Prostate gland (tissue), 2 donors: ENCODE data around the gene MRTFB. TPM values are rescaled to one million over a fixed set of nuclear protein-coding genes. Genes with fewer than 3 reads are reported as not detected.

Source experiments
- DNase-seq: peaks from one replicate; pipeline ENCODE4 v3.0.0-alpha.2; 2019; ENCODE audit warnings: low spot score
- H3K27ac ChIP-seq, 2 donors: fragments of 200-600 bp; sonication (generic); 2 replicates each; pipeline ENCODE4 v1.5.1; 2017 to 2019
- H3K27me3 ChIP-seq: fragments of 200-600 bp; sonication (generic); replicated peaks from 2 replicates; pipeline ENCODE4 v1.5.1; 2019; ENCODE audit not compliant: insufficient read depth
- H3K36me3 ChIP-seq, 2 donors: fragments of 200-600 bp; sonication (generic); 1 replicate in 1 of 2; 2 replicates in 1 of 2; pipeline versions ENCODE4 v1.5.1 to v1.8.1; 2017 to 2019
- H3K4me1 ChIP-seq: fragments of 200-600 bp; sonication (generic); replicated peaks from 2 replicates; pipeline ENCODE4 v1.5.1; 2019
- H3K4me3 ChIP-seq, 2 donors: fragments of 200-600 bp; sonication (generic); 2 replicates each; pipeline ENCODE4 v1.5.1; 2017 to 2019
- H3K9me3 ChIP-seq: fragments of 200-600 bp; sonication (generic); 2 replicates; pipeline ENCODE4 v1.5.1; 2017
- POLR2A ChIP-seq: fragments of 450-650 bp; IDR thresholded peaks from one replicate; pipeline ENCODE4 v1.6.1; 2016; ENCODE audit warnings: antibody characterized with exemption, mild to moderate bottlenecking
- POLR2AphosphoS5 ChIP-seq: sonication (generic); formaldehyde crosslinking; IDR thresholded peaks from one replicate; pipeline ENCODE4 v1.6.1; 2017; ENCODE audit warnings: antibody characterized with exemption
- WGBS: methylation state at CpG from one replicate; pipeline ENCODE4 v1.1.5; 2018; 5-methylcytosine and 5-hydroxymethylcytosine counted together
- intact Hi-C: fragments of 100-400 bp; cut with DNase I; formaldehyde crosslinking; loops from one replicate; pipeline ENCODE4 v1.14.2; 2022
- total RNA-seq, 2 donors: library from RNA; depleted of rRNA; stranded (reverse); fragments of >200 nt; gene quantifications; one replicate each; pipeline ENCODE4 v1.1.0, GENCODE V29; 2016
- TF ChIP-seq, protein P1 (sequence below), 4 experiments: fragments of 200-600 bp in 2 of 4; fragments of 450-650 bp in 2 of 4; sonication (generic) in 2 of 4; IDR thresholded peaks; 1 replicate in 3 of 4; 2 replicates in 1 of 4; pipeline ENCODE4 v1.5.1; 2016 to 2019; ENCODE audit warnings: antibody characterized with exemption in 4 of 4, mild to moderate bottlenecking in 2 of 4, moderate library complexity in 2 of 4

The MRTFB gene
- total RNA-seq, 2 donors from 2014 or later = 46.5 to 102 TPM

GRCh38 chr16:14286368-14287230 is 215.5 kb downstream of the MRTFB start:
- Histone ChIP-seq H3K27me3 (no peaks in the 10 kb centered on the region), H3K27ac (peak overlapping the region; percentile 91 to 92), H3K4me1 (no peaks in the 10 kb centered on the region), H3K36me3 (no peaks in the 10 kb centered on the region), H3K9me3 (no peaks in the 10 kb centered on the region), H3K4me3 (peak overlapping the region; percentile 79 to 86)
- no peak for DNase-seq
- intact Hi-C loops = loop anchor here (5.0 kb wide), 2 partner anchors 241 to 364 kb away; partner anchors contain the start of gene ERCC4
- TF ChIP-seq, protein P1, sequence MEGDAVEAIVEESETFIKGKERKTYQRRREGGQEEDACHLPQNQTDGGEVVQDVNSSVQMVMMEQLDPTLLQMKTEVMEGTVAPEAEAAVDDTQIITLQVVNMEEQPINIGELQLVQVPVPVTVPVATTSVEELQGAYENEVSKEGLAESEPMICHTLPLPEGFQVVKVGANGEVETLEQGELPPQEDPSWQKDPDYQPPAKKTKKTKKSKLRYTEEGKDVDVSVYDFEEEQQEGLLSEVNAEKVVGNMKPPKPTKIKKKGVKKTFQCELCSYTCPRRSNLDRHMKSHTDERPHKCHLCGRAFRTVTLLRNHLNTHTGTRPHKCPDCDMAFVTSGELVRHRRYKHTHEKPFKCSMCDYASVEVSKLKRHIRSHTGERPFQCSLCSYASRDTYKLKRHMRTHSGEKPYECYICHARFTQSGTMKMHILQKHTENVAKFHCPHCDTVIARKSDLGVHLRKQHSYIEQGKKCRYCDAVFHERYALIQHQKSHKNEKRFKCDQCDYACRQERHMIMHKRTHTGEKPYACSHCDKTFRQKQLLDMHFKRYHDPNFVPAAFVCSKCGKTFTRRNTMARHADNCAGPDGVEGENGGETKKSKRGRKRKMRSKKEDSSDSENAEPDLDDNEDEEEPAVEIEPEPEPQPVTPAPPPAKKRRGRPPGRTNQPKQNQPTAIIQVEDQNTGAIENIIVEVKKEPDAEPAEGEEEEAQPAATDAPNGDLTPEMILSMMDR (IDR thresholded peaks at IDR 0.05) = no peak
- TF ChIP-seq POLR2AphosphoS5 (no peak), POLR2A (no peak)
- WGBS = 35% methylated on average over 31 of the region's 31 CpGs

GRCh38 chr16:14289692-14290340 is 218.7 kb downstream of the MRTFB start:
- no peaks in the 10 kb centered on the region for H3K36me3 ChIP-seq
- no peaks in the 10 kb centered on the region for H3K9me3 ChIP-seq
- H3K27ac ChIP-seq = no peak overlapping the region
- no peaks in the 10 kb centered on the region for H3K4me1 ChIP-seq
- 43% methylated on average over 9 of the region's 9 CpGs for WGBS
- no peaks in the 10 kb centered on the region for H3K27me3 ChIP-seq
- intact Hi-C loops = loop anchor here (5.0 kb wide), 2 partner anchors 237 to 368 kb away; partner anchors contain the start of gene ERCC4
- TF ChIP-seq POLR2AphosphoS5 = no peak
- TF ChIP-seq, protein P1 (IDR thresholded peaks at IDR 0.05) = peak in 1 of 4 experiments; percentile 25
- no peak for DNase-seq
- H3K4me3 ChIP-seq = no peak overlapping the region

DNA sequence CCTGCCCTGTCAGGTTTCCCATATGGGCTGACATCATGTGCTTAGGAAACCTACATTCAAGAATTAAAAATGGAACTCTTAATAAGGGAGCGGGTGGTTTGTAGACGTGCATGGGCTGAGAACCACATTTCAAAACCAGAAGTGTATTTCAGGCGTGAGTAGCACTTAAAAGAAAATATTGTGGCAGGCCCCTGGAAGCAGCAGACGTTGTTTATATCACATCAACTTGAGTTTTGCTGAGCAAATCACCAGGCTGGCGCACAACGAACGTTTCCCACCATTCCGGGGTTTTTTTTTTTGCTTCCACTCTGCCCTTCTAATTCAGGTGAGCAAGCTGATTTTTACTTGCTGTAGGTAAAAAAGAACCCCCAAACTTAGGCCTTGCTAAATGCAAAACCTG is 220.2 kb downstream of the MRTFB start:
- no peaks in the 10 kb centered on the region for H3K36me3 ChIP-seq
- H3K9me3 ChIP-seq = no peaks in the 10 kb centered on the region
- 82% methylated on average over 8 of the region's 8 CpGs for WGBS
- no peaks in the 10 kb centered on the region for H3K4me1 ChIP-seq
- intact Hi-C loops = no loop called here
- H3K27me3 ChIP-seq = no peaks in the 10 kb centered on the region
- no peak for DNase-seq
- no peak overlapping the region for H3K4me3 ChIP-seq
- TF ChIP-seq, protein P1 (IDR thresholded peaks at IDR 0.05) = no peak
- TF ChIP-seq POLR2AphosphoS5 = no peak
- TF ChIP-seq POLR2A = no peak
- H3K27ac ChIP-seq = no peak overlapping the region

DNA sequence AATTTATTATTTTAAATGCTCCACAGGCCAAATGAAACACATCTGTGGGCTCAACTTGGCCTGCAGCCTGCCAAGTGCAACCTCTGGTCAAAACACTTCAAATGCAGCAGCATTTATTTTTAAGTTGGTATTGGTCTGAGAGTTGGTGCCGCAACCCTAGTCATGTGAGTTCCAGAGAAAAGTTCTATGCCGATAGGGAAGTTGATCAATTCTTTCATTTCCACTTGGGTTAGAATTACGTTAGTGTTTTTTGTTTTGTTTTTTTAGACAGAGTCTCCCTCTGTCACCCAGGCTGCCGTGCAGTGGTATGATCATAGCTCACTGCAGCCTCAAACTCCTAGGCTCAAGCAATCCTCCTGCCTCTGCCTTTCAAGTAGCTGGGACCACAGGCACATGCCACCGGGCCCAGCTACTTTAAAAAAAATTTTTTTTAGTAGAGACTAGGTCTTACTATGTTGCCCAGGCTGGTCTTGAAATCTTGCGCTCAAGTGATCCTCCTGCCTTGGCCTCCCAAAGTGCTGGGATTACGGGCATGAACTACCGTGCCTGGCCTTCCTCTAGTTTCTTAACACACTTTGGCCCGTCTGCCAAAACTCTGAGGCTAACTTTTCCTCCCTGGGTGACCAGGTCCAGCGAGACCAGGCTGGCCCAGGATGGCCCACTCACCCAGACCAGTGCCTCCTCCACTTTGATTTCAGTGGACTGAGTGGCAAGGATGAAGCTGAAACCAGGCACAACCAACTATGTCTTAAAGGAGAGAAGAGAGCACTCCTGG is 221.1 kb downstream of the MRTFB start:
- Histone ChIP-seq H3K27me3 (no peaks in the 10 kb centered on the region), H3K36me3 (no peaks in the 10 kb centered on the region), H3K4me1 (no peaks in the 10 kb centered on the region), H3K9me3 (no peaks in the 10 kb centered on the region), H3K4me3 (no peak overlapping the region), H3K27ac (no peak overlapping the region)
- TF ChIP-seq POLR2A (no peak), POLR2AphosphoS5 (no peak)
- TF ChIP-seq, protein P1 (IDR thresholded peaks at IDR 0.05) = no peak
- 83% methylated on average over 10 of the region's 10 CpGs for WGBS
- DNase-seq = no peak
- intact Hi-C loops = no loop called here
